Measurements from ENCODE around the gene TRIO.

GRCh38 chr5:14179446-14179845 is 36.3 kb downstream of the TRIO start:
- TF ChIP-seq, protein P1, sequence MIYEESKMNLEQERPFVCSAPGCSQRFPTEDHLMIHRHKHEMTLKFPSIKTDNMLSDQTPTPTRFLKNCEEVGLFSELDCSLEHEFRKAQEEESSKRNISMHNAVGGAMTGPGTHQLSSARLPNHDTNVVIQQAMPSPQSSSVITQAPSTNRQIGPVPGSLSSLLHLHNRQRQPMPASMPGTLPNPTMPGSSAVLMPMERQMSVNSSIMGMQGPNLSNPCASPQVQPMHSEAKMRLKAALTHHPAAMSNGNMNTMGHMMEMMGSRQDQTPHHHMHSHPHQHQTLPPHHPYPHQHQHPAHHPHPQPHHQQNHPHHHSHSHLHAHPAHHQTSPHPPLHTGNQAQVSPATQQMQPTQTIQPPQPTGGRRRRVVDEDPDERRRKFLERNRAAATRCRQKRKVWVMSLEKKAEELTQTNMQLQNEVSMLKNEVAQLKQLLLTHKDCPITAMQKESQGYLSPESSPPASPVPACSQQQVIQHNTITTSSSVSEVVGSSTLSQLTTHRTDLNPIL (CRISPR knock-in tag; IDR thresholded peaks at IDR 0.05; ENCODE audit: low read depth), result no peak
- TF ChIP-seq ZNF70 (CRISPR knock-in tag; IDR thresholded peaks at IDR 0.05) (no peak), BACH2 (CRISPR knock-in tag; IDR thresholded peaks at IDR 0.05; ENCODE audit: borderline replicate concordance) (no peak), ZNF565 (CRISPR knock-in tag; conservative IDR thresholded peaks at IDR 0.05; ENCODE audit: low read depth) (no peak)
